IPS-18a (cell line): Measurements from ENCODE around the gene NDN.
"Not testable (repeated sequence)": the region's sequence is repeated elsewhere in the genome, so short reads cannot be mapped to it uniquely, and the experiment has no call there.

Experiments used
- H3K27ac ChIP-seq: one replicate; pipeline ENCODE4 v1.5.1; 2013; ENCODE audit warnings: low read length
- H3K27me3 ChIP-seq: one replicate; pipeline ENCODE4 v1.6.1; 2013; ENCODE audit warnings: mild to moderate bottlenecking, low read length; ENCODE audit not compliant: control insufficient read depth, insufficient read depth
- H3K36me3 ChIP-seq: one replicate; pipeline ENCODE4 v1.6.1; 2013; ENCODE audit warnings: low read depth, low read length; ENCODE audit not compliant: control insufficient read depth
- H3K4me1 ChIP-seq: one replicate; pipeline ENCODE4 v1.6.1; 2013; ENCODE audit warnings: low read depth, low read length; ENCODE audit not compliant: control insufficient read depth
- H3K4me3 ChIP-seq: one replicate; pipeline ENCODE4 v1.5.1; 2013; ENCODE audit warnings: low read length
- H3K9ac ChIP-seq: one replicate; pipeline ENCODE4 v1.6.1; 2013; ENCODE audit warnings: mild to moderate bottlenecking, low read length, moderate library complexity
- H3K9me3 ChIP-seq: one replicate; pipeline ENCODE4 v1.6.1; 2013; ENCODE audit warnings: low read depth, low read length; ENCODE audit not compliant: control insufficient read depth

NDN gene

GRCh38 chr15:23687143-23687470 is at the start of gene NDN:
Gene NDN (minus strand): TSS chr15:23687305. CDS start chr15:23687217, 88 bp downstream.
- Histone ChIP-seq H3K27ac (no peak within 1 kb of the TSS), H3K27me3 (no peaks in the 10 kb centered on the region), H3K9ac (no peak within 1 kb of the TSS), H3K4me3 (peak within 1 kb of the TSS; percentile 69), H3K4me1 (peaks cover 7% of the 10 kb centered on the region), H3K9me3 (peaks cover 16% of the 10 kb centered on the region), H3K36me3 (no peaks in the 10 kb centered on the region)

- H3K4me1 ChIP-seq: no peaks in the 10 kb centered on the region
- no peak overlapping the region for H3K27ac ChIP-seq
- H3K27me3 ChIP-seq: no peaks in the 10 kb centered on the region
- H3K36me3 ChIP-seq: no peaks in the 10 kb centered on the region
- H3K9ac ChIP-seq: no peak overlapping the region
- H3K9me3 ChIP-seq: peaks cover 21% of the 10 kb centered on the region
- no peak overlapping the region for H3K4me3 ChIP-seq
Observed at GRCh38 chr15:23736033-23736673, 49.0 kb upstream of the NDN start.

GRCh38 chr15:23734862-23735261 is 47.8 kb upstream of the NDN start:
- H3K9ac ChIP-seq: no peak overlapping the region
- no peaks in the 10 kb centered on the region for H3K36me3 ChIP-seq
- no peaks in the 10 kb centered on the region for H3K4me1 ChIP-seq
- H3K27ac ChIP-seq: no peak overlapping the region
- H3K4me3 ChIP-seq: no peak overlapping the region
- no peaks in the 10 kb centered on the region for H3K27me3 ChIP-seq
- peaks cover 14% of the 10 kb centered on the region for H3K9me3 ChIP-seq

GRCh38 chr15:23713874-23714656 is 27.0 kb upstream of the NDN start:
- H3K27me3 ChIP-seq, H3K9me3 ChIP-seq, H3K4me1 ChIP-seq, H3K36me3 ChIP-seq, H3K27ac ChIP-seq, H3K9ac ChIP-seq: not testable (repeated sequence)
- H3K4me3 ChIP-seq: peak overlapping the region; percentile 40

GRCh38 chr15:23708332-23708731 is 21.2 kb upstream of the NDN start:
- Histone ChIP-seq H3K27me3 (no peaks in the 10 kb centered on the region), H3K27ac (no peak overlapping the region), H3K9me3 (peaks cover 13% of the 10 kb centered on the region), H3K4me1 (no peaks in the 10 kb centered on the region), H3K4me3 (no peak overlapping the region), H3K9ac (no peak overlapping the region), H3K36me3 (no peaks in the 10 kb centered on the region)

- peaks cover 14% of the 10 kb centered on the region for H3K9me3 ChIP-seq
- H3K4me3 ChIP-seq: no peak overlapping the region
- H3K36me3 ChIP-seq: no peaks in the 10 kb centered on the region
- H3K27ac ChIP-seq: no peak overlapping the region
- H3K9ac ChIP-seq: no peak overlapping the region
- no peaks in the 10 kb centered on the region for H3K4me1 ChIP-seq
- no peaks in the 10 kb centered on the region for H3K27me3 ChIP-seq
Observed at GRCh38 chr15:23695282-23695681, 8.2 kb upstream of the NDN start.

GRCh38 chr15:23694592-23694991 is 7.5 kb upstream of the NDN start:
- Histone ChIP-seq H3K4me1 (no peaks in the 10 kb centered on the region), H3K4me3 (no peak overlapping the region), H3K9me3 (peaks cover 18% of the 10 kb centered on the region), H3K36me3 (no peaks in the 10 kb centered on the region), H3K27me3 (no peaks in the 10 kb centered on the region), H3K9ac (no peak overlapping the region), H3K27ac (no peak overlapping the region)

GRCh38 chr15:23690450-23690852 is 3.3 kb upstream of the NDN start:
- peaks cover 22% of the 10 kb centered on the region for H3K9me3 ChIP-seq
- H3K27ac ChIP-seq: no peak overlapping the region
- H3K27me3 ChIP-seq: no peaks in the 10 kb centered on the region
- peaks cover 6% of the 10 kb centered on the region for H3K4me1 ChIP-seq
- H3K4me3 ChIP-seq: no peak overlapping the region
- no peak overlapping the region for H3K9ac ChIP-seq
- no peaks in the 10 kb centered on the region for H3K36me3 ChIP-seq

- Histone ChIP-seq H3K4me3 (no peak overlapping the region), H3K9ac (no peak overlapping the region), H3K36me3 (no peaks in the 10 kb centered on the region), H3K27me3 (no peaks in the 10 kb centered on the region), H3K9me3 (peaks cover 20% of the 10 kb centered on the region), H3K4me1 (peaks cover 7% of the 10 kb centered on the region), H3K27ac (no peak overlapping the region)
Observed at GRCh38 chr15:23690015-23690414, 2.9 kb upstream of the NDN start.

- Histone ChIP-seq H3K27me3 (no peaks in the 10 kb centered on the region), H3K27ac (no peak overlapping the region), H3K4me1 (peaks cover 7% of the 10 kb centered on the region), H3K36me3 (no peaks in the 10 kb centered on the region), H3K4me3 (peak overlapping the region; percentile 69), H3K9ac (no peak overlapping the region), H3K9me3 (peaks cover 16% of the 10 kb centered on the region)
Observed at GRCh38 chr15:23686466-23687142, 501 bp downstream of the NDN start.

GRCh38 chr15:23671481-23671880 is 15.6 kb downstream of the NDN start:
- no peak overlapping the region for H3K4me3 ChIP-seq
- H3K9ac ChIP-seq: no peak overlapping the region
- no peak overlapping the region for H3K27ac ChIP-seq
- H3K36me3 ChIP-seq: no peaks in the 10 kb centered on the region
- peaks cover 28% of the 10 kb centered on the region for H3K9me3 ChIP-seq
- H3K27me3 ChIP-seq: no peaks in the 10 kb centered on the region
- no peaks in the 10 kb centered on the region for H3K4me1 ChIP-seq
